ENCODE results near the gene HMX3. TPM values are rescaled to one million over a fixed set of nuclear protein-coding genes. Genes with fewer than 3 reads are reported as not detected.

HMX3 gene
- total RNA-seq, 1 experiment from 2014 or later = not detected

DNA sequence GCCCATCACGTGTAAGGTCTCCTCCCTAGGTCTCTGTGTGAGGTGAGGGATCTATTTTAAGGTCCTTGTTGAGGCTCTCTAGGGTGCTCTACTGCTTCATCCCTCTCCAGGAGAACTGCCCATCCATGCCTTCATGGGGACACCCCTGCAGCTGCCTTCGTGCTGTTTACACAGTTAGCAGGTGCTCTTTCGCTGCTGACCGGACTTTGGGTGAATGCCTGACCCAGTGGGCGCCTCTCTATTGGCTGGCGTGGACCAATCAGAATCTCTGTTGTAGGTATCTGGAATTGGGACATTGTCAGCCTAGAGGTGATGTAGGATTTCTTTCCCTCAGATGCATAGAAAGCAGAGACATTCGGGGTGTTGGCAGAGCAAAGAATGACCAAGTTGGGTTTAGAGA, 38.7 kb upstream of the HMX3 start:
- no peak overlapping the region for H2BK20ac ChIP-seq (ENCODE audit: low read depth, low read length, poor library complexity, severe bottlenecking)
- no peak overlapping the region for H3T11ph ChIP-seq (ENCODE audit: low read length)
- Mint-ChIP-seq H3K9me3 (no peaks in the 10 kb centered on the region), H3K4me1 (peaks cover 3 to 6% of the 10 kb centered on the region in 2 experiments), H3K36me3 (ENCODE audit: insufficient read depth in 1 of 3, low read depth in 3 of 3) (no peaks in the 10 kb centered on the region; a peak in 1 of 7 replicates), H3K27me3 (ENCODE audit: low read depth) (peaks cover 31% of the 10 kb centered on the region), H3K4me3 (no peak overlapping the region), H3K27ac (no peak overlapping the region)
- H2BK12ac ChIP-seq (ENCODE audit: insufficient read length, low read depth, low read length) = no peak overlapping the region
- H4K91ac ChIP-seq (ENCODE audit: insufficient read length, low read depth, low read length) = no peak overlapping the region
- H3K4ac ChIP-seq (ENCODE audit: low read depth, low read length) = no peak overlapping the region
- no peaks in the 10 kb centered on the region for H3K79me2 ChIP-seq (ENCODE audit: insufficient read depth, low read length)
- DNase-seq = no peak
- no peak overlapping the region for H2BK15ac ChIP-seq (ENCODE audit: low read depth, low read length)
- no peak overlapping the region for H2BK120ac ChIP-seq (ENCODE audit: low read depth, low read length, poor library complexity, severe bottlenecking)
- no peak overlapping the region for H2AFZ ChIP-seq (ENCODE audit: low read length)
- no peak overlapping the region for H3K14ac ChIP-seq (ENCODE audit: insufficient read depth, low read length)
- H3K18ac ChIP-seq (ENCODE audit: insufficient read length, low read depth, low read length) = no peak overlapping the region
- H3K79me1 ChIP-seq (ENCODE audit: insufficient read depth, low read depth, low read length, poor library complexity, severe bottlenecking) = no peaks in the 10 kb centered on the region
- H3K27me3 ChIP-seq (ENCODE audit: insufficient read depth, low read length) = no peaks in the 10 kb centered on the region
- no peak overlapping the region for H4K8ac ChIP-seq (replicated peaks; ENCODE audit: insufficient read length, low read depth, low read length)
- no peak overlapping the region for H4K5ac ChIP-seq (ENCODE audit: insufficient read length, low read depth, low read length)
- H3K23ac ChIP-seq (ENCODE audit: insufficient read length, low read depth, low read length) = no peak overlapping the region
- no peak overlapping the region for H2AK5ac ChIP-seq (ENCODE audit: insufficient read length, low read length)
- no peak overlapping the region for H3K27ac ChIP-seq (ENCODE audit: insufficient read length, low read depth, low read length)
- TF ChIP-seq, protein P1, sequence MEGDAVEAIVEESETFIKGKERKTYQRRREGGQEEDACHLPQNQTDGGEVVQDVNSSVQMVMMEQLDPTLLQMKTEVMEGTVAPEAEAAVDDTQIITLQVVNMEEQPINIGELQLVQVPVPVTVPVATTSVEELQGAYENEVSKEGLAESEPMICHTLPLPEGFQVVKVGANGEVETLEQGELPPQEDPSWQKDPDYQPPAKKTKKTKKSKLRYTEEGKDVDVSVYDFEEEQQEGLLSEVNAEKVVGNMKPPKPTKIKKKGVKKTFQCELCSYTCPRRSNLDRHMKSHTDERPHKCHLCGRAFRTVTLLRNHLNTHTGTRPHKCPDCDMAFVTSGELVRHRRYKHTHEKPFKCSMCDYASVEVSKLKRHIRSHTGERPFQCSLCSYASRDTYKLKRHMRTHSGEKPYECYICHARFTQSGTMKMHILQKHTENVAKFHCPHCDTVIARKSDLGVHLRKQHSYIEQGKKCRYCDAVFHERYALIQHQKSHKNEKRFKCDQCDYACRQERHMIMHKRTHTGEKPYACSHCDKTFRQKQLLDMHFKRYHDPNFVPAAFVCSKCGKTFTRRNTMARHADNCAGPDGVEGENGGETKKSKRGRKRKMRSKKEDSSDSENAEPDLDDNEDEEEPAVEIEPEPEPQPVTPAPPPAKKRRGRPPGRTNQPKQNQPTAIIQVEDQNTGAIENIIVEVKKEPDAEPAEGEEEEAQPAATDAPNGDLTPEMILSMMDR (conservative IDR thresholded peaks at IDR 0.05) = no peak
- H3K9ac ChIP-seq (ENCODE audit: extremely low read depth, insufficient read length, low read length) = no peak overlapping the region
- H4K20me1 ChIP-seq (ENCODE audit: control insufficient read depth, insufficient read depth, insufficient read length) = no peaks in the 10 kb centered on the region
- H2BK5ac ChIP-seq (ENCODE audit: insufficient read length, low read length) = no peak overlapping the region
- H3K56ac ChIP-seq (ENCODE audit: insufficient read length, low read depth, low read length) = no peak overlapping the region
- no peaks in the 10 kb centered on the region for H3K9me3 ChIP-seq (ENCODE audit: control insufficient read depth, low read depth, low read length)
- no CpG with 5 or more reads among the region's 7 CpGs for WGBS (ENCODE audit: extremely low coverage, insufficient read length, low lambda C conversion rate)
- H3K4me2 ChIP-seq (ENCODE audit: insufficient read depth, insufficient read length, low read length) = no peak overlapping the region
- H3K4me1 ChIP-seq (ENCODE audit: insufficient read depth, low read length) = no peaks in the 10 kb centered on the region
- H3K23me2 ChIP-seq (ENCODE audit: insufficient read length, low read depth, low read length, poor library complexity, severe bottlenecking) = no peaks in the 10 kb centered on the region
